Measurements from ENCODE around the gene AATK.

DNA sequence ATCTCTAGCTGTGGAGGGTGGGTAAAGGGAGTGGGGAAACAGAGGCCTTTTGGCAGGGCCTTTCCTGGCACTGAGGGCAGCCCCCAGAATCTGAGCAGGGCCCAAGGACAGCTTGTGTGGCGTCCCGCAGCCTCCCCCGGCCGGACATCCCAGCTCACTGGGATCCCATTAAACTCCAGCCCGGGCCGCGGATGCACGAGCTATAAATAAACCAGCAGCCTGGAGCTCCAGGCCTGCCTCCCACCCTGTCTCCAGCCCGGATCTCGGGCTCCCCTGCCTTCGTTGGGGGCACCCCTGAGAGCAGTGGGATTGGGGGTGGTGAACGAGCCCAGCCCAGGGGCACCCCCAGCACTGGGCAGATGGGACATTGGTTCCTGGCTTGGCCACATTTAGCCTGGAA lies 13.8 kb upstream of the AATK start:
- TF ChIP-seq, protein P1, sequence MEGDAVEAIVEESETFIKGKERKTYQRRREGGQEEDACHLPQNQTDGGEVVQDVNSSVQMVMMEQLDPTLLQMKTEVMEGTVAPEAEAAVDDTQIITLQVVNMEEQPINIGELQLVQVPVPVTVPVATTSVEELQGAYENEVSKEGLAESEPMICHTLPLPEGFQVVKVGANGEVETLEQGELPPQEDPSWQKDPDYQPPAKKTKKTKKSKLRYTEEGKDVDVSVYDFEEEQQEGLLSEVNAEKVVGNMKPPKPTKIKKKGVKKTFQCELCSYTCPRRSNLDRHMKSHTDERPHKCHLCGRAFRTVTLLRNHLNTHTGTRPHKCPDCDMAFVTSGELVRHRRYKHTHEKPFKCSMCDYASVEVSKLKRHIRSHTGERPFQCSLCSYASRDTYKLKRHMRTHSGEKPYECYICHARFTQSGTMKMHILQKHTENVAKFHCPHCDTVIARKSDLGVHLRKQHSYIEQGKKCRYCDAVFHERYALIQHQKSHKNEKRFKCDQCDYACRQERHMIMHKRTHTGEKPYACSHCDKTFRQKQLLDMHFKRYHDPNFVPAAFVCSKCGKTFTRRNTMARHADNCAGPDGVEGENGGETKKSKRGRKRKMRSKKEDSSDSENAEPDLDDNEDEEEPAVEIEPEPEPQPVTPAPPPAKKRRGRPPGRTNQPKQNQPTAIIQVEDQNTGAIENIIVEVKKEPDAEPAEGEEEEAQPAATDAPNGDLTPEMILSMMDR (conservative IDR thresholded peaks at IDR 0.05; ENCODE audit: low read depth, low read length): no peak
- TF ChIP-seq EZH2 (IDR thresholded peaks at IDR 0.05; ENCODE audit: low read length, unreplicated experiment): no peak
- no peak for TF ChIP-seq EZH2phosphoT487 (IDR thresholded peaks at IDR 0.05; ENCODE audit: borderline replicate concordance, low read length)
